ENCODE data around the gene PTPN14. TPM values are rescaled to one million over a fixed set of nuclear protein-coding genes. Genes with fewer than 3 reads are reported as not detected.
"Not testable (repeated sequence)": the region's sequence is repeated elsewhere in the genome, so short reads cannot be mapped to it uniquely, and the experiment has no call there.

Gene PTPN14
- total RNA-seq, 4 donors from 2014 or later, result 42.8 to 63.8 (median 50.4) TPM

DNA sequence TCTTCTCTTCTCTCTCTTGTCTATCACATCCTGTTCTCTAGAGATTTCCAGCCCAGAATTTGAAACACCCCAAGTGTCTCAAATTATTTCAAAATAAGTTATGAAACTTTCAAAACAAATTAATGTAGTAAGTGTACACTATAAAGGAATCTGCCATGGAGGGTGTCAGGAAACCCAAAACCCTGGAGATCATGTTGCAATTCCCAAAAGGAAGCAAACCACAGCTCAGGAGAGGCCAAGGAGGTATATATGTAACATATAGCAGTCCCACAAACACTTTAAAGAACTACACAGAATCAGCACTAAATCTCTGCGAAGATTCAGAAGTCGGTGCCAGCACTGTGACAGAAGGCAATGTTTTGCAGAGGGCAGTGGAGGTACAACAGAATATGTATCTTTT lies 26.6 kb downstream of the PTPN14 start:
- Histone ChIP-seq H3K27ac (peak overlapping the region; percentile 71 to 83 (median 80)), H3K27me3 (no peaks in the 10 kb centered on the region), H3K36me3 (no peaks in the 10 kb centered on the region), H3K9me3 (no peaks in the 10 kb centered on the region), H3K4me3 (peak overlapping the region in 3 of 4 donors; percentile 5 to 14 (median 9)), H3K4me1 (peaks cover 69 to 71% of the 10 kb centered on the region in 2 donors)
- intact Hi-C loops (cut with DNase I; ENCODE audit: low total_unique reads), result no loop called here
- TF ChIP-seq POLR2A (IDR thresholded peaks at IDR 0.05), result no peak
- TF ChIP-seq, protein P1, sequence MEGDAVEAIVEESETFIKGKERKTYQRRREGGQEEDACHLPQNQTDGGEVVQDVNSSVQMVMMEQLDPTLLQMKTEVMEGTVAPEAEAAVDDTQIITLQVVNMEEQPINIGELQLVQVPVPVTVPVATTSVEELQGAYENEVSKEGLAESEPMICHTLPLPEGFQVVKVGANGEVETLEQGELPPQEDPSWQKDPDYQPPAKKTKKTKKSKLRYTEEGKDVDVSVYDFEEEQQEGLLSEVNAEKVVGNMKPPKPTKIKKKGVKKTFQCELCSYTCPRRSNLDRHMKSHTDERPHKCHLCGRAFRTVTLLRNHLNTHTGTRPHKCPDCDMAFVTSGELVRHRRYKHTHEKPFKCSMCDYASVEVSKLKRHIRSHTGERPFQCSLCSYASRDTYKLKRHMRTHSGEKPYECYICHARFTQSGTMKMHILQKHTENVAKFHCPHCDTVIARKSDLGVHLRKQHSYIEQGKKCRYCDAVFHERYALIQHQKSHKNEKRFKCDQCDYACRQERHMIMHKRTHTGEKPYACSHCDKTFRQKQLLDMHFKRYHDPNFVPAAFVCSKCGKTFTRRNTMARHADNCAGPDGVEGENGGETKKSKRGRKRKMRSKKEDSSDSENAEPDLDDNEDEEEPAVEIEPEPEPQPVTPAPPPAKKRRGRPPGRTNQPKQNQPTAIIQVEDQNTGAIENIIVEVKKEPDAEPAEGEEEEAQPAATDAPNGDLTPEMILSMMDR (IDR thresholded peaks at IDR 0.05 in 4 of 5, conservative IDR thresholded peaks at IDR 0.05 in 1 of 5), result no peak
- no peak for DNase-seq
- in situ Hi-C loops (cut with MboI; ENCODE audit: low sequenced_read_pairs in 4 of 4), result no loop called here
- peak; percentile 37 to 45 for ATAC-seq

GRCh38 chr1:214523124-214523824 lies 28.1 kb downstream of the PTPN14 start:
- intact Hi-C loops (cut with DNase I; ENCODE audit: low total_unique reads) (no loop called here), in situ Hi-C loops (cut with MboI; ENCODE audit: low sequenced_read_pairs in 4 of 4) (no loop called here)
- ATAC-seq (peak in 1 of 2 donors; percentile 29), DNase-seq (no peak)
- no peaks in the 10 kb centered on the region for H3K27me3 ChIP-seq
- H3K36me3 ChIP-seq, result no peaks in the 10 kb centered on the region
- peak overlapping the region; percentile 71 to 83 (median 80) for H3K27ac ChIP-seq
- H3K4me3 ChIP-seq, result no peak overlapping the region
- peaks cover 77 to 82% of the 10 kb centered on the region in 2 donors for H3K4me1 ChIP-seq
- H3K9me3 ChIP-seq, result no peaks in the 10 kb centered on the region
- TF ChIP-seq, protein P1 (IDR thresholded peaks at IDR 0.05 in 4 of 5, conservative IDR thresholded peaks at IDR 0.05 in 1 of 5), result no peak
- no peak for TF ChIP-seq POLR2A (IDR thresholded peaks at IDR 0.05)

DNA sequence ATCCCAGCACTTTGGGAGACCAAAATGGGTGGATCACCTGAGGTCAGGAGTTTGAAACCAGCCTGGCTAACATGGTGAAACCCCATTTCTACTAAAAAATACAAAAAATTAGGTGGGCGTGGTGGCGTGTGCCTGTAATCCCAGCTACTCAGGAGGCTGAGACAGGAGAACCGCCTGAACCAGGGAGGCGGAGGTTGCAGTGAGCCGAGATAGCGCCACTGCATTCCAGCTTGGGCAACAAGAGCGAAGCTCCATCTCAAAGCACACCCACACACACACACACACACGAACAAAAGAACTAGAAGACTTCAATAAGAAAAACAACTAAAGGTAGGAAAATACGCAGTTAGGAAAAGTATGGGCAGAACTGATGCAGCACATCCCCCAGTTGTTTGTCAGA lies 29.9 kb downstream of the PTPN14 start:
- ATAC-seq, result not testable (repeated sequence)
- H3K27ac ChIP-seq, result peak overlapping the region in 2 of 4 donors; percentile 82 to 83

GRCh38 chr1:214520544-214521165 lies 30.7 kb downstream of the PTPN14 start:
- in situ Hi-C loops (cut with MboI; ENCODE audit: low sequenced_read_pairs in 4 of 4) (no loop called here), intact Hi-C loops (cut with DNase I; ENCODE audit: low total_unique reads) (no loop called here)
- no peak for TF ChIP-seq POLR2A (IDR thresholded peaks at IDR 0.05)
- TF ChIP-seq, protein P1 (IDR thresholded peaks at IDR 0.05 in 4 of 5, conservative IDR thresholded peaks at IDR 0.05 in 1 of 5), result no peak
- peak overlapping the region in 3 of 4 donors; percentile 4 to 83 (median 82) for H3K27ac ChIP-seq
- no peak overlapping the region for H3K4me3 ChIP-seq
- H3K27me3 ChIP-seq, result no peaks in the 10 kb centered on the region
- no peak for DNase-seq
- no peaks in the 10 kb centered on the region for H3K36me3 ChIP-seq
- H3K9me3 ChIP-seq, result no peaks in the 10 kb centered on the region
- no peak for ATAC-seq
- peaks cover 79 to 83% of the 10 kb centered on the region in 2 donors for H3K4me1 ChIP-seq

More for the DNA sequence above, 29.9 kb downstream of the PTPN14 start:
- H3K36me3 ChIP-seq; in situ Hi-C loops (cut with MboI; ENCODE audit: low sequenced_read_pairs in 4 of 4); intact Hi-C loops (cut with DNase I; ENCODE audit: low total_unique reads); DNase-seq; H3K4me3 ChIP-seq; H3K27me3 ChIP-seq; H3K9me3 ChIP-seq: not testable (repeated sequence)
- peaks cover 79 to 82% of the 10 kb centered on the region in 2 donors for H3K4me1 ChIP-seq

DNA sequence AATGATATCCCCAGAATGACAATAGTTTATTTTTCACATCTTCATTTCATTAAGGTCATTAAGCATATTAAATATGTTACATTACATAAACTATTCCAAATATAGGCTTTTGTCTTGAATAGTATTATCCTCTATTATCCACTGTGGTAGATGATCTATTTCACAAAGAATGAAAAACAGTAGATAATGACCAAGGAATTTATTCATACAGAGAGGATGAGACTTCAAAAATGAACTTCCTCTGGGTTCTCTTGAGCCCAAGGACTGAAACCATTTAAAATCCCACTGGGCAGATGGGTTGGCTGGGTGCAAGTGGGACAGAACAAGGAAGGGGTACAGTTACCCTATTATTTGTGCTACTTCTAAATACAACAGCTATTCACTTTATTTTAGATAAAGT lies 33.0 kb downstream of the PTPN14 start:
- TF ChIP-seq POLR2A (IDR thresholded peaks at IDR 0.05), result no peak
- TF ChIP-seq, protein P1 (IDR thresholded peaks at IDR 0.05 in 4 of 5, conservative IDR thresholded peaks at IDR 0.05 in 1 of 5), result no peak
- Histone ChIP-seq H3K4me1 (peaks cover 78 to 83% of the 10 kb centered on the region in 2 donors), H3K36me3 (no peaks in the 10 kb centered on the region), H3K9me3 (no peaks in the 10 kb centered on the region), H3K4me3 (no peak overlapping the region), H3K27me3 (no peaks in the 10 kb centered on the region), H3K27ac (peak overlapping the region in 3 of 4 donors; percentile 3 to 50 (median 31))
- DNase-seq, result no peak
- no peak for ATAC-seq
- in situ Hi-C loops (cut with MboI; ENCODE audit: low sequenced_read_pairs in 4 of 4) (no loop called here), intact Hi-C loops (cut with DNase I; ENCODE audit: low total_unique reads) (no loop called here)
